ENCODE results near the gene PHF1.

- TF ChIP-seq CTCF (IDR thresholded peaks at IDR 0.05), result no peak
- peak in 1 of 2 donors; percentile 4 for TF ChIP-seq POLR2A (IDR thresholded peaks at IDR 0.05)
Observed at GRCh38 chr6:33424855-33425667, 14.2 kb downstream of the PHF1 start.

Data from Peyer's patch (tissue), 4 donors.